Measurements from ENCODE around the gene GPR152.

GRCh38 chr11:67419325-67420049, 33.0 kb downstream of the GPR152 start:
- TF ChIP-seq CTCF (IDR thresholded peaks at IDR 0.05) = no peak
- no peak for TF ChIP-seq SMC3 (IDR thresholded peaks at IDR 0.05)
- no peak for TF ChIP-seq POLR2A (IDR thresholded peaks at IDR 0.05; ENCODE audit: low read length)
- no peak for TF ChIP-seq CHD2 (IDR thresholded peaks at IDR 0.05; ENCODE audit: low read length, partially characterized antibody)
- TF ChIP-seq REST (IDR thresholded peaks at IDR 0.05) = no peak
- no peak for TF ChIP-seq NR3C1 (IDR thresholded peaks at IDR 0.05)
- TF ChIP-seq MAZ (IDR thresholded peaks at IDR 0.05; ENCODE audit: borderline replicate concordance, low read depth, low read length) = no peak
- TF ChIP-seq JUN (IDR thresholded peaks at IDR 0.05) = no peak
- TF ChIP-seq RCOR1 (IDR thresholded peaks at IDR 0.05; ENCODE audit: low read depth, low read length) = no peak

Measured in A549 (cell line).